ENCODE measurements around the gene NOXO1. TPM values are rescaled to one million over a fixed set of nuclear protein-coding genes. Genes with fewer than 3 reads are reported as not detected.

Gene NOXO1, protein sequence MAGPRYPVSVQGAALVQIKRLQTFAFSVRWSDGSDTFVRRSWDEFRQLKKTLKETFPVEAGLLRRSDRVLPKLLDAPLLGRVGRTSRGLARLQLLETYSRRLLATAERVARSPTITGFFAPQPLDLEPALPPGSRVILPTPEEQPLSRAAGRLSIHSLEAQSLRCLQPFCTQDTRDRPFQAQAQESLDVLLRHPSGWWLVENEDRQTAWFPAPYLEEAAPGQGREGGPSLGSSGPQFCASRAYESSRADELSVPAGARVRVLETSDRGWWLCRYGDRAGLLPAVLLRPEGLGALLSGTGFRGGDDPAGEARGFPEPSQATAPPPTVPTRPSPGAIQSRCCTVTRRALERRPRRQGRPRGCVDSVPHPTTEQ
- total RNA-seq: 0.40 TPM in 1 of 2 replicates, not detected in the other

DNA sequence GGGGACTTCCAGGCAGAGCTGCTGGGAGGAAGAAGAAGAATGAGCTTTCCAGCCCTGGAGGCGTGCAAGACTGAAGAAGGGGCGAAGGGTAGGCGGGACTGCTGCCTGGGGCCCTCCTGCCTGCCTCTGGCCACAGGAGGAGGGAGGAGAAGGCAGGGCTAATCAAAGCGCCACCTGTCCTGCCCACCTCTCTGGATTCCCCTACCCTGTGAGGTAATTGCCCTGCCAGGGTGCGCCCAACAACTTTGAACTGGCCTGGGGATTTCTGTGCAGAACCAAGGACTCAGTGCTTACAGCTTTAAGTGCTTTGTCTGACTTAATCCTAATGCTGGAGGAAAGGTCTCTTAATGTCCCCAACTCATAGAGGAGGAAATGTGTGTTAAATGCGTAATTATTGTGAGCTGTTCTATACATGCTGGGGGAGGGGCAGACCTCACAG lies at the start of gene NOXO1:
Gene NOXO1 (minus strand): TSS at position 72 of the 439 bp plus-strand sequence. CDS start 290 bp downstream, outside the sequence.

GRCh38 chr16:2026461-2027023 lies 45.3 kb upstream of the NOXO1 start, which contains the start of gene NHERF2:
Gene NHERF2 (plus strand): TSS chr16:2026902. CDS start chr16:2027006, 104 bp downstream.

DNA sequence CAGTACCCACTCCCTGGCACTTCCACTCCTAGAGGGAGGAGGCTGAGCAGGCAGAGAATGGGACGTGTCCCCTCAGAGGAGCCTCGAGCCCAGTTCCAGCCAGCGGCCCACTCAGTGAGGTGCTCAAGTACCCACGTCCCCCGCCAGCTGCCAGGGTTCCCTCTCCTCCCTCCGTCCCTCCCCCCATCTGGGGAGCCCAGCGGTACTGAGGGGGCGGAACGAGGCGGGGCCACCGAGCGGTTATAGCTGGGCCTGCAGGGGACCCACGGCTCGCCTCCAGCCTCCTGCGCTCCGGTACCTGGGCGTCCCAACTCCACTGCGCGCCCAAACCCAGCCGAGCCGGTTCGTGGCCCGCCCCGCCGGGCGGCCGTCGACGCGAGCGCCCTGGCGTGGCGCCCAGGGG lies 38.2 kb upstream of the NOXO1 start, which contains the start of gene NPW:
Gene NPW (plus strand): TSS at position 268 of the 403 bp plus-strand sequence.

GRCh38 chr16:2009791-2010510 lies 28.7 kb upstream of the NOXO1 start, which contains the start of gene ZNF598:
Gene ZNF598 (minus strand): TSS chr16:2009821.

GRCh38 chr16:1989209-1990100 lies 8.2 kb upstream of the NOXO1 start, which contains the start of gene SYNGR3:
Gene SYNGR3 (plus strand): TSS chr16:1989970. CDS start chr16:1990103, 133 bp downstream.

DNA sequence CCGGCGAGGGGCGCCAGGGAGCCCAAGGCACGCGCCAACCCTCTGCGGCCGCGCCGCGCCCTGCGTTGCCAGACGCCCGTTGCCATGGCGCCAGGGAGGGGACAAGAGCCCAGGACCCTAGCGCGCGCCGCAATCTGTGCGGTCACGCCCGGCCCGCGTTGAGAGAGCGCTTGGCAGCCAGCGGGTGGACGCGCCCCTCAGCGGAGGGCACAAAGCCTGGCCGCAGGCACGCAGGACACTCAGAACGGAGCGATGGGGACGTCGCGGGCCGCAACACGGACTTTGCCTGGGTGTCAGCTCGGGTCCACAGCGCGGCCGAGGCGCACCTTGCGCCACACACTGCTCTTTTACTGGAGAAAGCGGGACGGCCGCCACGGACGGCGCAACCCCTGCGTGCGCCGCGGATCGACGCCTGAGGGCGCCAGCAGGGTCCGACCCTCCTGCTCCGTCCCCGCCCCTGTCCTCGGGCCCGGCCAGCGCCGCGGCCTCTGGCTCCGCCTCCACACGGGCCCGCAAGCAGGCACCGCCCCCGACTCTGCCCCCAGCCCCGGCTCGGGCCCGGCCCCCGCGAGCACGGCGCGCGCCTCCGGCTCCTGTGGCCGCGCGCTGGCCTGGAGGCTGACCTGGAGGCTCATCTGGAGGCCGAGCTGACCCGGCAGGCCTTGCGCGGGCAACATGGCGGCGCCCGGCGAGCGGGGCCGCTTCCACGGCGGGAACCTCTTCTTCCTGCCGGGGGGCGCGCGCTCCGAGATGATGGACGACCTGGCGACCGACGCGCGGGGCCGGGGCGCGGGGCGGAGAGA lies 2.5 kb upstream of the NOXO1 start, which contains the start of gene GFER:
Gene GFER (plus strand): TSS at position 650 of the 803 bp plus-strand sequence. CDS start 26 bp downstream, at position 676.

GRCh38 chr16:1971796-1972489 lies 9.3 kb downstream of the NOXO1 start, which contains the start of gene TBL3:
Gene TBL3 (plus strand): TSS chr16:1972053. CDS start chr16:1972165, 112 bp downstream.

DNA sequence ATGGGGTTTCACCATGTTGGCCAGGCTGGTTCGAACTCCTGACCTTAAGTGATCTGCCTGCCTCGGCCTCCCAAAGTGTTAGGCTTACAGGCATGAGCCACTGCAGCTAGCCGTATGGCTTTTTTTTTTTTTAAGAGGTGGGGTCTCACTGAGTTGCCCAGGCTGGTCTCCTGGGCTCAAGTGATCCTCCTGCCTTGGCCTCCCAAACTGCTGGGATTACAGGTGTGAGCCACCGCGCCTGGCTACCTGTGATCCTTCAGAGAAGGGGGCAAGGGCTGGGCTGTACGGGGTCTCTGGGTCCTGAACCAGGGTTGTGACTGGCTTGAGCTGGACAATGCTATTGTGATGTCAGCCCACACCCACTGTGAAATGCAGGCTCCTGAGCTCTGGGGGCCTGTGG lies 14.8 kb downstream of the NOXO1 start, which contains the start of gene RNF151:
Gene RNF151 (plus strand): TSS at position 397 of the 400 bp plus-strand sequence. CDS start 26 bp downstream, outside the sequence.

DNA sequence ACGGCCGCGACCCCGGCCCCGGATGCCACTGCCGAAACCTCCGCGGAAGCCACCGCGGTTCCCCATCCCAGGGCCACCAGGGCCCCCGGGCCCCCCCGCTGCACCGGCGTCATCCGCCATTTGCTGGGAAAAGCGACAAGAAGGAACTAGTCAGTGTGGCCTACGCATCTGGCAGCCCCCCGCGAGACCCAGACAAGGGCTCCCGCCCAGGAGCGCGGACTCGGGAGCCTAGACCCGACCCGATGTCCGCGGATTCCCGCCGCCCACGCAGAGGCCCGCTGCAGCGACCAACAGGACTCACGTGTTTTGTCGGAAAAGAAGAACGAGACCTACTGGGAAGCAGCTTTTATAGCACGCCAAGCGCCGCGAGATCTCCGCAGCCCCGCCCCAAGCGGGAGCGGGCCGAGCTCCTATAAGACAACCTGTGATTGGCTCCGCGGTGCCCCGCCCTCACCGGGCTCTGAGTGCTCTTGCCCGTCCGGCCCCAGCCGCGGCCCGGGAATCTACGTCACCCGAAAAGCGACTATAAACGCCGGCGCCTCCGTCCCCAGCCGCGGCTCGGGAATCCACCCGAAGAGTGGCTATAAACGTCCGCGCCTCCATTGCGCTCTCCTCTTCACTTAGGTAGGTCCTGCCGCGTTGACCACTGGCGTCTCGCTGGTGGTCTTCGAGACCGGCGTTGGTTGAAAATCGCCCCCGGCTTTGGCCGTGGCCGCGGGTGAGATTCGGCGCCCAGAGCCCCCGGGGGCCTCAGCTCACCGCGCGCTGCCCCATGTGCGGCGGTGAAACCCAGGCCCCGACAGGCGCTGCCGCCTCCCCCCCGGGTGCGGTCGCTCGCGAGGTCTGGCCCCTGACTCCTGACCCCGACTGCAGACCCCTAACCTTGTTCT lies 16.5 kb downstream of the NOXO1 start, which contains the start of gene RPS2:
Gene RPS2 (minus strand): TSS at position 321 of the 890 bp plus-strand sequence. CDS start 201 bp downstream, at position 120.

DNA sequence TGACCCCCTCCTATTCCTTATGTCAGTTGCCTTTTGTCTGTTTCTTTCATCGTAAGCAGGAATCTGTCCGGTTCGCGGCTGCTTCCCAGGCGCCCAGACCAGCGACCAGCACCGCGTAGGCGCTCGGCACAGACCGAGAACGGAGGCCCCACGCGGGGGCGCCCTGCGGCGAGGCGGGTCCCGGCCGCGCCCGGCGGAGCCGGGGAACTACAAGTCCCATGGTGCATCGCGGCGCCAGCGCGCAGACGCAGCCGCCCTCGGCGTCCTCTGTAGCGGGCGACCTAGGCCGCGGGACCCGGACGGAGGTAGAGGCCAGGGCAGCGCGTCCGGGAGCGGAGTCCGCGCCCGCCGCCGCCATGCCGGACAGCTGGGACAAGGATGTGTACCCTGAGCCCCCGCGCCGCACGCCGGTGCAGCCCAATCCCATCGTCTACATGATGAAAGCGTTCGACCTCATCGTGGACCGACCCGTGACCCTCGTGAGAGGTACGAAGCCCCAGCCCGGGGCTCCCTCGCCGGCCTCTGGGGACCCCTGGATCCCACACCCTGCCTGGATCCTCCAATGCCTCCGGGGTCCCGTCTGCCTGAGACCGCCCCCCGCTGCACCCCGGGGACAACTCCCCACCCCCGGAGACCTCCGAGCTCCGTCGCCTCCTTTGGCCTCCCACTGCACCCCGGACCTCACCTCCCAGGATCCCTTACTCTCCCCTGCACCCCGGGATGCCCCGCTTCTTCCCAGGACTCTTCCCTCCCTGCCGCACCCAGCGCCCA lies 21.8 kb downstream of the NOXO1 start, which contains the start of gene NDUFB10:
Gene NDUFB10 (plus strand): TSS at position 270 of the 771 bp plus-strand sequence. CDS start 87 bp downstream, at position 357.

DNA sequence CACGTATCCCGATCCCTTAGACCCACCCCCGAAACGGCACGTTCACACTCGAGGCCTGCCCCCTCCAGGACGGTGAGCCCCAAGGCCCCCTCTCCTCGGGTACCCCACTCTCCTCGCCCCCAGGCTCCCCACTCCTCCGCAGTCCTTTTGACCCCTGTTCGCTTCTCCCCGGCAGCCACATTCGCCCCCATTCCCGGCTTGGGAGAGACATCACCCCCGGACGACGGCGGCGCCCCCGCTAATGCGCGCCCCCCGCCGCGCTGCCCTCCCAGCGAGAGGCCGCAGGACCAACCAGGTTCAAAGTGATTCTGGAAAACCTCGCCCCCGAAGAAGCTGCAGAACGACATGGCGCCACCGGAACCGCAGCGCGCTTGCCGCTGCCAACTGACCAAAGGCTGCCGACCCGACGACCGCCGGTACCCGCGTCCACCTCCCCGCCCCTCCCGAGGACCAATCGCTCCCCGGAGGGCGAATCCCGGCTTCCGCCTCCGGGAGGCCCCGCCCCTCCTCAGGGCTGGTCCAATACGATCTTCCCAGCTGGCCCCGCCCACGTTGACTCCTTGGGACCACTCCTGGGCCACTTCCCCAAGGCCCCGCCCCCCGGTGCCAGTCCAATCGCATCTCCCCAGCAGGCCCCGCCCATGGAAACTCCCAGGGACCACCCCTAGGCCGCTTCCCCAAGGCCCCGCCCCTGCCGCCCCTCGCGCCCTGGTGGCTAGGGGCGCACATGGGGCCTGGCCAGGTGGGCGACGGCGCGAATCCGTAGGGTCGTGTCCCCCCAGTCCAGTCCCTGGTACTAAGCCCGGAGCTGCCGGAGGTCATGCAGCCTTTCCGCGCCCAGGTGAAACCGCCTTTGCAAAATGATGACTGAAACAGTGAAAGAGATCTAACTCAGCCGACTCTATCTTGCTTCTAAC lies 38.2 kb downstream of the NOXO1 start, which contains the start of gene MSRB1:
Gene MSRB1 (minus strand): TSS at position 390 of the 917 bp plus-strand sequence. CDS start 43 bp downstream, at position 347.

Small RNA genes lying within 50 kb of the gene (small RNA-seq; reads per million reads assigned to genes)
- not detected for gene AC005363.2
- not detected for gene RN7SL219P
- gene SNORA10: not detected
- not detected for gene SNORA64

Other genes starting within 250 kb of the NOXO1 start
- gene NME3, start 209.9 kb downstream of the NOXO1 start, total RNA-seq: 26.1 and 27.0 TPM in 2 replicates
- 11.6 and 13.5 TPM in 2 replicates for gene EME2, start 208.7 kb downstream of the NOXO1 start, total RNA-seq
- 59.0 and 75.9 TPM in 2 replicates for gene MRPS34, start 208.3 kb downstream of the NOXO1 start, total RNA-seq
- 21.0 and 25.3 TPM in 2 replicates for gene SPSB3, start 198.9 kb downstream of the NOXO1 start, total RNA-seq
- 61.0 and 66.9 TPM in 2 replicates for gene NUBP2, start 198.5 kb downstream of the NOXO1 start, total RNA-seq
- not detected in 2 replicates for gene IGFALS, start 187.8 kb downstream of the NOXO1 start, total RNA-seq
- 43.0 and 46.1 TPM in 2 replicates for gene HAGH, start 154.6 kb downstream of the NOXO1 start, total RNA-seq
- gene FAHD1, start 154.3 kb downstream of the NOXO1 start, total RNA-seq: 57.3 and 63.8 TPM in 2 replicates
- gene MEIOB, start 109.3 kb downstream of the NOXO1 start, total RNA-seq: 0.14 and 0.66 TPM in 2 replicates
- gene HS3ST6, start 63.1 kb downstream of the NOXO1 start, total RNA-seq: not detected in 2 replicates
- gene MSRB1, start 38.3 kb downstream of the NOXO1 start, total RNA-seq: 14.6 and 16.4 TPM in 2 replicates
- gene RPL3L, start 26.8 kb downstream of the NOXO1 start, total RNA-seq: not detected in 2 replicates
- gene NDUFB10, start 21.9 kb downstream of the NOXO1 start, total RNA-seq: 97.1 and 113 TPM in 2 replicates
- gene RPS2, start 16.6 kb downstream of the NOXO1 start, total RNA-seq: 2,240 and 2,662 TPM in 2 replicates
- not detected in 2 replicates for gene RNF151, start 14.6 kb downstream of the NOXO1 start, total RNA-seq
- gene TBL3, start 9.4 kb downstream of the NOXO1 start, total RNA-seq: 48.4 and 49.1 TPM in 2 replicates
- 8.6 and 13.6 TPM in 2 replicates for gene GFER, start 2.7 kb upstream of the NOXO1 start, total RNA-seq
- gene SYNGR3, start 8.5 kb upstream of the NOXO1 start, total RNA-seq: 1.3 and 1.6 TPM in 2 replicates
- 26.7 and 36.5 TPM in 2 replicates for gene ZNF598, start 28.4 kb upstream of the NOXO1 start, total RNA-seq
- gene NPW, start 38.3 kb upstream of the NOXO1 start, total RNA-seq: 0.13 and 0.72 TPM in 2 replicates
- 52.7 and 94.3 TPM in 2 replicates for gene NHERF2, start 45.4 kb upstream of the NOXO1 start, total RNA-seq
- gene NTHL1, start 66.4 kb upstream of the NOXO1 start, total RNA-seq: 18.6 and 27.1 TPM in 2 replicates
- gene TSC2, start 66.5 kb upstream of the NOXO1 start, total RNA-seq: 56.4 and 61.7 TPM in 2 replicates
- gene PKD1, start 154.4 kb upstream of the NOXO1 start, total RNA-seq: 56.4 and 62.8 TPM in 2 replicates
- 0.36 and 0.66 TPM in 2 replicates for gene RAB26, start 167.2 kb upstream of the NOXO1 start, total RNA-seq
- gene TRAF7, start 174.3 kb upstream of the NOXO1 start, total RNA-seq: 94.2 and 94.6 TPM in 2 replicates
- under 0.01 and 0.13 TPM in 2 replicates for gene CASKIN1, start 215.1 kb upstream of the NOXO1 start, total RNA-seq
- 37.1 and 44.0 TPM in 2 replicates for gene MLST8, start 224.0 kb upstream of the NOXO1 start, total RNA-seq
- 1.3 and 1.8 TPM in 2 replicates for gene BRICD5, start 229.4 kb upstream of the NOXO1 start, total RNA-seq
- 16.7 and 26.2 TPM in 2 replicates for gene PGP, start 233.4 kb upstream of the NOXO1 start, total RNA-seq
- gene E4F1, start 242.1 kb upstream of the NOXO1 start, total RNA-seq: 21.0 and 26.1 TPM in 2 replicates